CD14-positive monocyte (primary cell): ENCODE data around the gene PDS5B. TPM values are rescaled to one million over a fixed set of nuclear protein-coding genes. Genes with fewer than 3 reads are reported as not detected.

Source experiments
- DNase-seq, 3 donors: peaks; one replicate each; pipeline ENCODE4 v3.0.0-alpha.2; 2011 to 2022
- H2AFZ ChIP-seq: 2 replicates; pipeline ENCODE4 v1.6.0; 2012; ENCODE audit warnings: mild to moderate bottlenecking, low read depth, low read length, inconsistent platforms; ENCODE audit not compliant: insufficient read depth, poor library complexity, severe bottlenecking
- H3K27ac ChIP-seq, 2 donors: 1 replicate in 1 of 2; 2 replicates in 1 of 2; pipeline ENCODE4 v1.5.1; 2012 to 2013; ENCODE audit warnings: low read length in 2 of 2, control low read depth in 1 of 2, inconsistent platforms in 1 of 2, low read depth in 1 of 2, mild to moderate bottlenecking in 1 of 2
- H3K27me3 ChIP-seq, 2 donors: one replicate each; pipeline versions ENCODE4 v1.6.0 to v1.6.1; 2011 to 2013; ENCODE audit warnings: low read length in 2 of 2; ENCODE audit not compliant: control insufficient read depth in 2 of 2, insufficient read depth in 2 of 2
- H3K36me3 ChIP-seq, 2 donors: replicated peaks in 1 of 2; 1 replicate in 1 of 2; 2 replicates in 1 of 2; pipeline versions ENCODE4 v1.5.1 to v1.6.1; 2012 to 2013; ENCODE audit warnings: low read length in 2 of 2, control low read depth in 1 of 2, inconsistent platforms in 1 of 2, mild to moderate bottlenecking in 1 of 2; ENCODE audit not compliant: insufficient read depth in 2 of 2, control insufficient read depth in 1 of 2
- H3K4me1 ChIP-seq, 2 donors: 1 replicate in 1 of 2; 2 replicates in 1 of 2; pipeline versions ENCODE4 v1.5.1 to v1.6.1; 2012 to 2013; ENCODE audit warnings: low read length in 2 of 2, control low read depth in 1 of 2, inconsistent platforms in 1 of 2, mild to moderate bottlenecking in 1 of 2, moderate library complexity in 1 of 2; ENCODE audit not compliant: insufficient read depth in 2 of 2, control insufficient read depth in 1 of 2
- H3K4me2 ChIP-seq: replicated peaks from 2 replicates; pipeline ENCODE3; 2012; ENCODE audit warnings: low read length, moderate library complexity, mild to moderate bottlenecking; ENCODE audit not compliant: poor library complexity, severe bottlenecking; ENCODE audit errors: extremely low read depth
- H3K4me3 ChIP-seq, 3 experiments: fragments of 200-600 bp in 1 of 3; sonication (generic) in 1 of 3; replicated peaks in 1 of 3; 1 replicate in 2 of 3; 2 replicates in 1 of 3; pipeline ENCODE4 v1.5.1; 2011 to 2013; ENCODE audit warnings: low read length in 3 of 3, mild to moderate bottlenecking in 3 of 3, control low read depth in 2 of 3, low read depth in 2 of 3, inconsistent platforms in 1 of 3, moderate library complexity in 1 of 3
- H3K79me2 ChIP-seq: 2 replicates; pipeline ENCODE4 v1.6.0; 2012; ENCODE audit warnings: mild to moderate bottlenecking, control low read depth, inconsistent platforms, low read length, moderate library complexity; ENCODE audit not compliant: insufficient read depth
- H3K9ac ChIP-seq: 2 replicates; pipeline ENCODE4 v1.6.0; 2017; ENCODE audit warnings: low read length, mild to moderate bottlenecking; ENCODE audit not compliant: insufficient read depth, poor library complexity, severe bottlenecking
- H3K9me3 ChIP-seq, 2 donors: replicated peaks in 1 of 2; 1 replicate in 1 of 2; 2 replicates in 1 of 2; pipeline versions ENCODE4 v1.5.1 to v1.6.1; 2012 to 2013; ENCODE audit warnings: low read length in 2 of 2, control low read depth in 1 of 2; ENCODE audit not compliant: control insufficient read depth in 1 of 2, insufficient read depth in 1 of 2
- H4K20me1 ChIP-seq: 2 replicates; pipeline ENCODE4 v1.6.0; 2012; ENCODE audit warnings: mild to moderate bottlenecking, low read length, control low read depth, moderate library complexity; ENCODE audit not compliant: insufficient read depth
- H3K27ac Mint-ChIP-seq, 7 donors: one replicate each; pipeline ENCODE4 v1.8.0; 2020; ENCODE audit warnings: mild to moderate bottlenecking in 7 of 7, mixed read lengths in 7 of 7, moderate library complexity in 6 of 7, inconsistent platforms in 2 of 7
- H3K27me3 Mint-ChIP-seq, 3 donors: one replicate each; pipeline ENCODE4 v1.8.0; 2021 to 2022; ENCODE audit warnings: low read depth in 3 of 3, mild to moderate bottlenecking in 3 of 3, mixed read lengths in 3 of 3, moderate library complexity in 3 of 3, inconsistent platforms in 1 of 3
- H3K36me3 Mint-ChIP-seq, 2 donors: one replicate each; pipeline ENCODE4 v1.8.0; 2020; ENCODE audit warnings: mixed read lengths in 2 of 2, inconsistent platforms in 1 of 2, mild to moderate bottlenecking in 1 of 2
- H3K4me1 Mint-ChIP-seq: one replicate; pipeline ENCODE4 v1.8.0; 2020; ENCODE audit warnings: mild to moderate bottlenecking, mixed read lengths
- H3K4me3 Mint-ChIP-seq, 2 donors: one replicate each; pipeline ENCODE4 v1.8.0; 2020; ENCODE audit warnings: mild to moderate bottlenecking in 2 of 2, mixed read lengths in 2 of 2, moderate library complexity in 1 of 2
- H3K9me3 Mint-ChIP-seq, 7 donors: one replicate each; pipeline ENCODE4 v1.8.0; 2020 to 2022; ENCODE audit warnings: mixed read lengths in 7 of 7, mild to moderate bottlenecking in 6 of 7, moderate library complexity in 6 of 7, inconsistent platforms in 2 of 7
- WGBS: methylation state at CpG from one replicate; pipeline ENCODE4 v1.1.5; 2013; ENCODE audit warnings: missing lambda C conversion rate; ENCODE audit not compliant: insufficient coverage; 5-methylcytosine and 5-hydroxymethylcytosine counted together
- intact Hi-C, 2 donors: fragments of 100-400 bp; cut with micrococcal nuclease; formaldehyde crosslinking; loops; one replicate each; pipeline versions ENCODE4 v1.15.0 to v1.15.1; 2023
- polyA plus RNA-seq, 3 donors: library from polyadenylated mRNA; depleted of rRNA in 1 of 3; unstranded in 2 of 3; stranded (reverse) in 1 of 3; fragments of 300-500 nt in 2 of 3; fragments of >200 nt in 1 of 3; fragmentation: Illumina TruSeq in 2 of 3; gene quantifications; 1 replicate in 2 of 3; 2 replicates in 1 of 3; pipeline ENCODE4 v1.2.3, GENCODE V29; 2012 to 2021
- TF ChIP-seq, protein P1 (sequence below): fragments of 200-600 bp; IDR thresholded peaks from one replicate; pipeline ENCODE4 v1.8.0; 2022; ENCODE audit warnings: antibody characterized with exemption, mild to moderate bottlenecking

Gene PDS5B
- polyA plus RNA-seq, 3 donors, result 9.0 to 33.0 (median 21.0) TPM

DNA sequence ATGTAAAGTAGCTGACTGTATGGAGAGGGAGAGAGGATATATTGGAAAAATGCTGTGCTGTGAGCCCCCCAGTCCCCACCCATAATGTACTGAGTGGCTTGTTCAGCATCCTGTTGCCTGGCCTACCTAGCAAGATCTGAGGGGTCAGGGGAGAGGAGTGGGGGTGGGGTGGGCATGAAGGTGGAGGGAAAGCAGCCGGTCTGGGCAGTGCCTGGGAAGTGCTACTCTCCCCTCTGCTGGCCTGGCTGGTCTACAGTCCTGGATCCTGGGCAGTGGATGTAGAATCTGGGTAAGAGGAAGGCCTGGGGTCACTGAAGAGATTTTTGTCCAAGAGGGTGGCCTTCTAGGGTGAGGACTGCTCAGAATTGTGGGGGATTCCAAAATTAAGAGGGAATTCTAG lies 210.5 kb downstream of the PDS5B start:
- intact Hi-C loops, result no loop called here
- H3K9ac ChIP-seq, result no peak overlapping the region

DNA sequence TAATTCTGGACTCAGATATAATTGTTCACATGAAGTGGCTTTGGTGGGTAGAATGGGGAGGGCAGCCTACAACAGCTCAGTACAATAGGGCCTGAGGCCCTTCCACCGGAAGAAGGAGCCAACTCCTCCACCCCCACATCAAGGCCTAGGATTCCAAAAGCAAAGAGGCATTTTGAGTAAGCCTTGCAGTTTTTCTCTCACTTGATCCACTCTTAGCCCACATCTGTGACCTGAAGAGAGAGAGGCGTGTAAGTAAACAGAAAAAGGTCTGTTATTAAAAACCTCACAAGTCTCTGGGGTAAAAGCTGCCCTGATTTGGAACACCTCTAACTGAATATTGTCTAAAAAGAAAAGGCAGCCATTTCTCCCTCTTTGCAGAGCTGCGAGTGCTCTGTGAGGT lies 215.9 kb downstream of the PDS5B start:
- Histone ChIP-seq H4K20me1 (no peaks in the 10 kb centered on the region), H2AFZ (no peak overlapping the region), H3K9ac (no peak overlapping the region), H3K27me3 (no peaks in the 10 kb centered on the region), H3K4me2 (no peak overlapping the region), H3K9me3 (no peaks in the 10 kb centered on the region), H3K4me3 (no peak overlapping the region), H3K79me2 (no peaks in the 10 kb centered on the region), H3K4me1 (no peaks in the 10 kb centered on the region), H3K36me3 (no peaks in the 10 kb centered on the region), H3K27ac (no peak overlapping the region)
- no CpG with 5 or more reads among the region's 3 CpGs for WGBS
- Mint-ChIP-seq H3K4me1 (no peaks in the 10 kb centered on the region), H3K4me3 (no peak overlapping the region), H3K9me3 (peaks cover 0 to 14% (median 5%) of the 10 kb centered on the region in 7 donors), H3K27ac (no peak overlapping the region), H3K27me3 (no peaks in the 10 kb centered on the region), H3K36me3 (no peaks in the 10 kb centered on the region)
- DNase-seq, result no peak
- intact Hi-C loops, result no loop called here
- TF ChIP-seq, protein P1, sequence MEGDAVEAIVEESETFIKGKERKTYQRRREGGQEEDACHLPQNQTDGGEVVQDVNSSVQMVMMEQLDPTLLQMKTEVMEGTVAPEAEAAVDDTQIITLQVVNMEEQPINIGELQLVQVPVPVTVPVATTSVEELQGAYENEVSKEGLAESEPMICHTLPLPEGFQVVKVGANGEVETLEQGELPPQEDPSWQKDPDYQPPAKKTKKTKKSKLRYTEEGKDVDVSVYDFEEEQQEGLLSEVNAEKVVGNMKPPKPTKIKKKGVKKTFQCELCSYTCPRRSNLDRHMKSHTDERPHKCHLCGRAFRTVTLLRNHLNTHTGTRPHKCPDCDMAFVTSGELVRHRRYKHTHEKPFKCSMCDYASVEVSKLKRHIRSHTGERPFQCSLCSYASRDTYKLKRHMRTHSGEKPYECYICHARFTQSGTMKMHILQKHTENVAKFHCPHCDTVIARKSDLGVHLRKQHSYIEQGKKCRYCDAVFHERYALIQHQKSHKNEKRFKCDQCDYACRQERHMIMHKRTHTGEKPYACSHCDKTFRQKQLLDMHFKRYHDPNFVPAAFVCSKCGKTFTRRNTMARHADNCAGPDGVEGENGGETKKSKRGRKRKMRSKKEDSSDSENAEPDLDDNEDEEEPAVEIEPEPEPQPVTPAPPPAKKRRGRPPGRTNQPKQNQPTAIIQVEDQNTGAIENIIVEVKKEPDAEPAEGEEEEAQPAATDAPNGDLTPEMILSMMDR, result no peak

More for the DNA sequence above, 210.5 kb downstream of the PDS5B start:
- Mint-ChIP-seq H3K27me3 (peaks cover 0 to 4% (median 0%) of the 10 kb centered on the region in 3 donors), H3K4me3 (no peak overlapping the region), H3K9me3 (peaks cover 0 to 11% (median 7%) of the 10 kb centered on the region in 7 donors), H3K36me3 (no peaks in the 10 kb centered on the region), H3K27ac (no peak overlapping the region), H3K4me1 (no peaks in the 10 kb centered on the region)
- H3K79me2 ChIP-seq, result no peaks in the 10 kb centered on the region
- no peak overlapping the region for H3K4me3 ChIP-seq
- no peak overlapping the region for H2AFZ ChIP-seq
- H3K9me3 ChIP-seq, result no peaks in the 10 kb centered on the region
- no peaks in the 10 kb centered on the region for H4K20me1 ChIP-seq
- TF ChIP-seq, protein P1, result no peak
- no peaks in the 10 kb centered on the region for H3K4me1 ChIP-seq
- H3K4me2 ChIP-seq, result no peak overlapping the region
- H3K27me3 ChIP-seq, result no peaks in the 10 kb centered on the region
- H3K36me3 ChIP-seq, result no peaks in the 10 kb centered on the region
- H3K27ac ChIP-seq, result no peak overlapping the region
- DNase-seq, result no peak
- 100% methylated on average over 1 of the region's 1 CpG for WGBS
